SK-N-SH treated with all-trans-retinoic acid at 6 μM for 48 hours (cell line): ENCODE measurements around the gene METTL6.

Experiments used
- ATAC-seq: fragments of 200-7000 bp; cut with Tn5 transposase; 3 replicates; pipeline ENCODE4 v1.9.1; 2020; ENCODE audit warnings: mild to moderate bottlenecking, moderate library complexity
- BACH2 ChIP-seq: fragments of 250-450 bp; sonication (Bioruptor Pico); IDR thresholded peaks from 2 replicates; pipeline ENCODE4 v1.9.0; 2021; ENCODE audit warnings: mild to moderate bottlenecking, borderline replicate concordance
- CREB5 ChIP-seq: fragments of 250-450 bp; sonication (Bioruptor Pico); IDR thresholded peaks from 2 replicates; pipeline ENCODE4 v1.5.1; 2020; ENCODE audit warnings: low read depth, mild to moderate bottlenecking, moderate library complexity
- CSDC2 ChIP-seq: fragments of 250-450 bp; sonication (Bioruptor Pico); IDR thresholded peaks from 2 replicates; pipeline ENCODE4 v1.5.0; 2020; ENCODE audit warnings: mild to moderate bottlenecking, moderate library complexity
- CSRNP3 ChIP-seq: fragments of 250-450 bp; sonication (Bioruptor Pico); IDR thresholded peaks from 2 replicates; pipeline ENCODE4 v1.5.1; 2021; ENCODE audit warnings: mild to moderate bottlenecking, moderate library complexity
- ESRRG ChIP-seq: fragments of 250-450 bp; sonication (Bioruptor Pico); IDR thresholded peaks from 2 replicates; pipeline ENCODE4 v1.6.1; 2021; ENCODE audit warnings: mild to moderate bottlenecking
- GLIS3 ChIP-seq: fragments of 250-450 bp; sonication (Bioruptor Pico); IDR thresholded peaks from 2 replicates; pipeline ENCODE4 v1.5.0; 2020; ENCODE audit warnings: mild to moderate bottlenecking, moderate library complexity
- ISL1 ChIP-seq: fragments of 250-450 bp; sonication (Bioruptor Pico); IDR thresholded peaks from 2 replicates; pipeline ENCODE4 v2.1.2; 2022; ENCODE audit warnings: mild to moderate bottlenecking, moderate library complexity
- OSR1 ChIP-seq: fragments of 250-450 bp; sonication (Bioruptor Pico); IDR thresholded peaks from 2 replicates; pipeline ENCODE4 v1.8.0; 2022; ENCODE audit warnings: moderate library complexity, mild to moderate bottlenecking, inconsistent platforms
- PATZ1 ChIP-seq: fragments of 250-450 bp; sonication (Bioruptor Pico); IDR thresholded peaks from 2 replicates; pipeline ENCODE4 v1.8.0; 2020; ENCODE audit warnings: mild to moderate bottlenecking, moderate library complexity, borderline replicate concordance
- POU6F1 ChIP-seq: fragments of 250-450 bp; sonication (Bioruptor Pico); IDR thresholded peaks from 2 replicates; pipeline ENCODE4 v1.8.0; 2021; ENCODE audit warnings: low read depth, mild to moderate bottlenecking, moderate library complexity, borderline replicate concordance
- PPARA ChIP-seq: fragments of 250-450 bp; sonication (Bioruptor Pico); IDR thresholded peaks from 2 replicates; pipeline ENCODE4 v1.5.0; 2020; ENCODE audit warnings: mild to moderate bottlenecking, borderline replicate concordance
- RARB ChIP-seq: fragments of 250-450 bp; sonication (Bioruptor Pico); IDR thresholded peaks from 2 replicates; pipeline ENCODE4 v1.8.0; 2021; ENCODE audit warnings: mild to moderate bottlenecking, moderate library complexity
- SNAI2 ChIP-seq: fragments of 250-450 bp; sonication (Bioruptor Pico); IDR thresholded peaks from 2 replicates; pipeline ENCODE4 v1.5.0; 2020; ENCODE audit warnings: mild to moderate bottlenecking, moderate library complexity
- TCF4 ChIP-seq: fragments of 250-450 bp; sonication (Bioruptor Pico); IDR thresholded peaks from 2 replicates; pipeline ENCODE4 v1.8.0; 2021; ENCODE audit warnings: mild to moderate bottlenecking, moderate library complexity, borderline replicate concordance
- TOX ChIP-seq: fragments of 250-450 bp; sonication (Bioruptor Pico); IDR thresholded peaks from 2 replicates; pipeline ENCODE4 v1.8.0; 2021; ENCODE audit warnings: mild to moderate bottlenecking, moderate library complexity, borderline replicate concordance
- TSHZ2 ChIP-seq: fragments of 250-450 bp; sonication (Bioruptor Pico); IDR thresholded peaks from 2 replicates; pipeline ENCODE4 v1.5.0; 2020; ENCODE audit warnings: mild to moderate bottlenecking, moderate library complexity
- ZC3H10 ChIP-seq: fragments of 250-450 bp; sonication (Bioruptor Pico); IDR thresholded peaks from 2 replicates; pipeline ENCODE4 v1.5.1; 2021; ENCODE audit warnings: mild to moderate bottlenecking, moderate library complexity
- ZFP3 ChIP-seq: fragments of 250-450 bp; sonication (Bioruptor Pico); IDR thresholded peaks from 2 replicates; pipeline ENCODE4 v1.5.0; 2020; ENCODE audit warnings: mild to moderate bottlenecking, moderate library complexity
- ZNF70 ChIP-seq: fragments of 450-650 bp; formaldehyde crosslinking; IDR thresholded peaks from 2 replicates; pipeline ENCODE4 v1.5.0; 2020; ENCODE audit warnings: mild to moderate bottlenecking, moderate library complexity

The METTL6 gene

GRCh38 chr3:15384510-15385237, 42.7 kb downstream of the METTL6 start:
- no peak for ATAC-seq
- TF ChIP-seq GLIS3 (CRISPR knock-in tag), result no peak
- TF ChIP-seq RARB, result no peak
- no peak for TF ChIP-seq TOX
- no peak for TF ChIP-seq TSHZ2 (CRISPR knock-in tag)
- TF ChIP-seq ESRRG, result no peak

GRCh38 chr3:15382405-15382923, 44.9 kb downstream of the METTL6 start:
- peak; percentile 48 for ATAC-seq
- TF ChIP-seq TCF4 (CRISPR knock-in tag), result 0 out of 2 replicates have a peak, but pooled peaks have one; percentile 28
- TF ChIP-seq BACH2, result no peak
- no peak for TF ChIP-seq OSR1 (CRISPR knock-in tag)
- TF ChIP-seq ISL1 (CRISPR knock-in tag), result peak; percentile 28; the same call in 1 of the 2 replicates

- TF ChIP-seq PATZ1 (CRISPR knock-in tag) (no peak), OSR1 (CRISPR knock-in tag) (no peak), ISL1 (CRISPR knock-in tag) (0 out of 2 replicates have a peak, but pooled peaks have one; percentile 24), GLIS3 (CRISPR knock-in tag) (no peak), RARB (no peak), TCF4 (CRISPR knock-in tag) (no peak)
- ATAC-seq, result no peak
Measured at GRCh38 chr3:15380980-15381890, 46.1 kb downstream of the METTL6 start.

GRCh38 chr3:15377961-15378791, 49.2 kb downstream of the METTL6 start:
- TF ChIP-seq CSRNP3 (CRISPR knock-in tag), result no peak
- no peak for TF ChIP-seq PPARA (CRISPR knock-in tag)
- TF ChIP-seq ZC3H10 (CRISPR knock-in tag), result no peak
- no peak for TF ChIP-seq ZNF70 (CRISPR knock-in tag)

GRCh38 chr3:15375461-15376000, 51.8 kb downstream of the METTL6 start:
- ATAC-seq, result no peak
- TF ChIP-seq POU6F1 (CRISPR knock-in tag) (no peak), ZNF70 (CRISPR knock-in tag) (no peak), ESRRG (no peak), ISL1 (CRISPR knock-in tag) (no peak), ZFP3 (no peak), CSDC2 (no peak), CREB5 (CRISPR knock-in tag) (no peak), SNAI2 (CRISPR knock-in tag) (no peak)

More at GRCh38 chr3:15377961-15378791, 49.2 kb downstream of the METTL6 start:
- peak; percentile 99 for ATAC-seq
